Choroid plexus epithelial cell (primary cell): ENCODE measurements around the gene PRDM2.

Source experiments
- DNase-seq: peaks from one replicate; pipeline ENCODE4 v3.0.0-alpha.2; 2010; ENCODE audit warnings: low read depth
- H3K4me3 ChIP-seq: 2 replicates; pipeline ENCODE4 v1.5.1; 2011; ENCODE audit warnings: low read depth, mild to moderate bottlenecking, control low read depth, low read length, moderate library complexity
- TF ChIP-seq, protein P1 (sequence below): conservative IDR thresholded peaks from 2 replicates; pipeline ENCODE4 v1.5.1; 2011; ENCODE audit warnings: low read depth, mild to moderate bottlenecking, control low read depth, inconsistent platforms, low read length, moderate library complexity

The PRDM2 gene, protein sequence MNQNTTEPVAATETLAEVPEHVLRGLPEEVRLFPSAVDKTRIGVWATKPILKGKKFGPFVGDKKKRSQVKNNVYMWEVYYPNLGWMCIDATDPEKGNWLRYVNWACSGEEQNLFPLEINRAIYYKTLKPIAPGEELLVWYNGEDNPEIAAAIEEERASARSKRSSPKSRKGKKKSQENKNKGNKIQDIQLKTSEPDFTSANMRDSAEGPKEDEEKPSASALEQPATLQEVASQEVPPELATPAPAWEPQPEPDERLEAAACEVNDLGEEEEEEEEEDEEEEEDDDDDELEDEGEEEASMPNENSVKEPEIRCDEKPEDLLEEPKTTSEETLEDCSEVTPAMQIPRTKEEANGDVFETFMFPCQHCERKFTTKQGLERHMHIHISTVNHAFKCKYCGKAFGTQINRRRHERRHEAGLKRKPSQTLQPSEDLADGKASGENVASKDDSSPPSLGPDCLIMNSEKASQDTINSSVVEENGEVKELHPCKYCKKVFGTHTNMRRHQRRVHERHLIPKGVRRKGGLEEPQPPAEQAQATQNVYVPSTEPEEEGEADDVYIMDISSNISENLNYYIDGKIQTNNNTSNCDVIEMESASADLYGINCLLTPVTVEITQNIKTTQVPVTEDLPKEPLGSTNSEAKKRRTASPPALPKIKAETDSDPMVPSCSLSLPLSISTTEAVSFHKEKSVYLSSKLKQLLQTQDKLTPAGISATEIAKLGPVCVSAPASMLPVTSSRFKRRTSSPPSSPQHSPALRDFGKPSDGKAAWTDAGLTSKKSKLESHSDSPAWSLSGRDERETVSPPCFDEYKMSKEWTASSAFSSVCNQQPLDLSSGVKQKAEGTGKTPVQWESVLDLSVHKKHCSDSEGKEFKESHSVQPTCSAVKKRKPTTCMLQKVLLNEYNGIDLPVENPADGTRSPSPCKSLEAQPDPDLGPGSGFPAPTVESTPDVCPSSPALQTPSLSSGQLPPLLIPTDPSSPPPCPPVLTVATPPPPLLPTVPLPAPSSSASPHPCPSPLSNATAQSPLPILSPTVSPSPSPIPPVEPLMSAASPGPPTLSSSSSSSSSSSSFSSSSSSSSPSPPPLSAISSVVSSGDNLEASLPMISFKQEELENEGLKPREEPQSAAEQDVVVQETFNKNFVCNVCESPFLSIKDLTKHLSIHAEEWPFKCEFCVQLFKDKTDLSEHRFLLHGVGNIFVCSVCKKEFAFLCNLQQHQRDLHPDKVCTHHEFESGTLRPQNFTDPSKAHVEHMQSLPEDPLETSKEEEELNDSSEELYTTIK (N-terminal part only)

DNA sequence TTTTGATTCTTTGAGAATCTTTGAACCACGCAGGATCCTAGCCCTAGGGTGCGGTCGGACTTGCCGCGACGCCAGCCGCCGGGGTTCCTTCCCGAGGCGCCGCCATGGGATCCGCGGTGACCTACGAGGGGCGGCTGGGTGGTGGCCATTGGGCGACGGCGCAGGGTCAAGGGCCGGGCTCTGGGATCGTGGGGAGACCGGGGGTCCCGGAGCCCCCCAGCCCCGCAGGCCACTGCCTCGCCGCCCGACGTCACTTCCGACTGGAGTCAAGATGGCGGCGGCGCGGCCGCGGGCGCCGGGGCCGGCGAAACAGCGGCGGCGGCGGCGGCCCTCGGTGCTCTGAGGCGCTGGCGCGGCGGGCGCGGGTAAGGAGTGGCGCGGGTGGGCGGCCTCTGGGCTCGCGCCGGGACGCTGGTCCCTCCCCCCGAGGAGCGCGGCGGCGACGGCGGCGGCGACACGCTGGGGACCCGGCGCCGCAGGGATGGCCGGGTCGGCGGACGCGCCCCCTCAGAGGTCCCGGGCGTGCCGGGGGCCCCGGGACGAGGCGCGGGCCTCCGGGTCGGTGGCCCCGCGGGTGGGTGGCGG lies at the start of gene PRDM2:
TSS of gene PRDM2 (plus strand) at position 253 of the 585 bp plus-strand sequence. CDS start 15,418 bp downstream, outside the sequence.
- TF ChIP-seq, protein P1, sequence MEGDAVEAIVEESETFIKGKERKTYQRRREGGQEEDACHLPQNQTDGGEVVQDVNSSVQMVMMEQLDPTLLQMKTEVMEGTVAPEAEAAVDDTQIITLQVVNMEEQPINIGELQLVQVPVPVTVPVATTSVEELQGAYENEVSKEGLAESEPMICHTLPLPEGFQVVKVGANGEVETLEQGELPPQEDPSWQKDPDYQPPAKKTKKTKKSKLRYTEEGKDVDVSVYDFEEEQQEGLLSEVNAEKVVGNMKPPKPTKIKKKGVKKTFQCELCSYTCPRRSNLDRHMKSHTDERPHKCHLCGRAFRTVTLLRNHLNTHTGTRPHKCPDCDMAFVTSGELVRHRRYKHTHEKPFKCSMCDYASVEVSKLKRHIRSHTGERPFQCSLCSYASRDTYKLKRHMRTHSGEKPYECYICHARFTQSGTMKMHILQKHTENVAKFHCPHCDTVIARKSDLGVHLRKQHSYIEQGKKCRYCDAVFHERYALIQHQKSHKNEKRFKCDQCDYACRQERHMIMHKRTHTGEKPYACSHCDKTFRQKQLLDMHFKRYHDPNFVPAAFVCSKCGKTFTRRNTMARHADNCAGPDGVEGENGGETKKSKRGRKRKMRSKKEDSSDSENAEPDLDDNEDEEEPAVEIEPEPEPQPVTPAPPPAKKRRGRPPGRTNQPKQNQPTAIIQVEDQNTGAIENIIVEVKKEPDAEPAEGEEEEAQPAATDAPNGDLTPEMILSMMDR: no peak
- peak; percentile 36 for DNase-seq
- H3K4me3 ChIP-seq: peak within 1 kb of the TSS; percentile 77

DNA sequence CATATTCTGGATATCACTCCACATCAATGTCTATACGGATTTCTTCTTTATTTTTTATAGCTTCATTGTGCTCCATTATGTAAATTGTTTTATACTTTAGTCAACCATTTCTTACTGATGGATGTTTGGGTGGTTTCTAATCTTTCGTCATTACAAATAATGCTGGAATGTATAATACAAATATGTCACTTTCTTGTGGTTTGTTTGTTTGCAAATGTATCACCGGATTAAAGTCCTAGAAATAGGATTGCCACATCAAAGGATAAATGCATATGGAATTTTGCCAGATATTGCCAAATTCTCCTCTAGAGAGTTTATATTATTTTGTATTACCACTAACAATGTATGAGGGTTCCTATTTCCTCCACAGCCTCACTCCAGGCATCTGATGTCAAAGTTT lies 48.7 kb upstream of the PRDM2 start:
- peak; percentile 79 for DNase-seq

DNA sequence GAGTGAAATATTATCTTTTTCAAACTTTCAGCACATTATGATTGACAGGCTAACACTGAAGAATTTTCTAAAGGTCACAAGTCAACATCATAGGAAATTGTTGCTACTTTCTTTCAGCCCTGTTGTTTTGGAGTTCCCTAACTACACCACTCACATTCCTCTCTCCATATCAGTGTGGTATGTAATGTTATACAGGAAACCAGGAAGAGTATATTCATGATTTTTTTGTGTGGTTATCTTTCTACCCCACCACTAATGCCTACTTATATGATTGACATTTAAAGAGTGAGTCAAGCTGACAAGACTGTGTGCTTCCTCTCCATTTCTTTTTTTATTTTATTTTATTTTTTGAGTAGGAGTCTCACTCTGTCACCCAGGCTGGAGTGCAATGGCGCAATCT lies 47.8 kb upstream of the PRDM2 start:
- no peak overlapping the region for H3K4me3 ChIP-seq
- TF ChIP-seq, protein P1: no peak
- DNase-seq: peak; percentile 23

More for the DNA sequence above, 48.7 kb upstream of the PRDM2 start:
- TF ChIP-seq, protein P1: no peak
- H3K4me3 ChIP-seq: no peak overlapping the region

DNA sequence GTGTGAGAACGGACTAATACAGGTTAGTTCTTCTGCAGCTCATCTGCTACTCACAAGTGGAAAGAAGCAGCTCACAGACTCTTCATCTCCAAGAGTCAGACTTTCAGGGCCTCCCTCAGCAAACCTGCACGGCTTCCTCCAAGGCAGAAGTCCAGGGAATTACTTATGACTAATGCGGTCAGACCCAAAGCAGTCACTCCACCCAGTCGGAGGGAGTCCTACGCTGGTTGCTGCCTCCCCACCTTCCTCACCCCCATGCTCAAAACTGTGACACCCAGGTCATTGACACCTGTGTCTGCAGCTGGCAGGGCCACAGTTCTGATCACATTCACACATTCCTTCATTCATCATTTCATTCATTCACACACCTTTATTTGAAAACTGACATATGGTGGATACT lies 38.4 kb upstream of the PRDM2 start:
- DNase-seq: no peak
- H3K4me3 ChIP-seq: no peak overlapping the region
- TF ChIP-seq, protein P1: no peak

DNA sequence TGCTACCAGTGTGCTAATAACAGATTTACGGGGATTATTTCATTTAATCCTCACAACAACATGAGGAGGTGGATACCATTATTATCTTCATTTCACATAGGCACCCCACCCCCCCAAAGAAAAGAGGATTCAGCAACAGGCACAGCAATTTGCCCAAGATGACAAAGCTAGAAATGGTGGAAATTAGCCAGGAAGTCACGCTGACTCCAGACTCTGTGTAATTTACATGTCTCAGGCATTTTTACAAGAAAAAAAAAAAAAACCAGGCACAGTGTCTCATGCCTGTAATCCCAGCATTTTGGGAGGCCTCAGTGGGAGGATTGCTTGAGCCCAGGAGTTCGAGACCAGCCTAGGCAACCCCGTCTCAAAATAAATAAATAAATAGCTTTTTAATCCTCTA lies 37.5 kb upstream of the PRDM2 start:
- no peak overlapping the region for H3K4me3 ChIP-seq
- peak; percentile 69 for DNase-seq
- TF ChIP-seq, protein P1: no peak

DNA sequence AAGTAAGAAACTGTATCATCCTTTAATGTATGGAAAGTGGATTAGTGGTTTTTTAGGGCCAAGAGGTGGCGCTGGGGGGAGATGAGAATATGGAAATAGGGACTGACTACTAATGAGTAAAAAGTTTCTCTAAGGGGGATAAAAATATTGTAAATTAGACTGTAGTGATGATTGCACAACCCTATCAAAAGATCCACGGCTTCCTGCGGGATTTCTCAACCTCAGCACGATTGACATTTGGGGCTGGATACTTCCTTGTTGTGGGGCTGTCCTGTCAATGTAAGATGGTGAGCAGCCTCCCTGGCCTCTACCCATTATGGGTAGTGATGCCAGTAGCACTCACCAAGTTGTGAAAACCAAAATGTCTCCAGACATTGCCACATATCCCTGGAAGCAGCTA lies 36.0 kb upstream of the PRDM2 start:
- TF ChIP-seq, protein P1: no peak
- H3K4me3 ChIP-seq: no peak overlapping the region
- no peak for DNase-seq
